ENCODE data around the gene VWA8. TPM values are rescaled to one million over a fixed set of nuclear protein-coding genes. Genes with fewer than 3 reads are reported as not detected.

Gene VWA8
- total and polyA plus RNA-seq, 2 of the 13 experiments (the other 11 are each of a cell fraction or from before 2014, with no cell fraction given), result 9.1 to 17.3 TPM

DNA sequence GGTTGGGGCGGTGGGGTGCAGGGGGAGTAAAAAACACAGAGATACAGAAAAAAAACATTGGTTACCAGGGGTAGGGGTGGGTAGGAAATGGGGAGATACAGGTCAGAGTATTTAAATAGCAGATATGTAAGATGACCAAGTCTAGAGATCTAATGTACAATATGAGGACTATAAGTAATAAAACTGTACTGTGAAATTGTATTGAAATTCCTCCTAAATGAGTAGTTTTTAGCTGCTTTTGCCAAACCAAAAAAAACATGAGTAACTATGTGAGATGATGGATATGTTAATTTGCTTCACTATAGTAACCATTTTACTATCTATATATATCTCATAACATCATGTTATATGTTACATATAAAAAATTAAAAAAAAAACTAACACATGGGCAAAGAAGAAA, 29.6 kb downstream of the VWA8 start:
- Histone ChIP-seq H3K36me3 (replicated peaks in 1 of 2; ENCODE audit: control insufficient read depth in 1 of 2, insufficient read depth in 2 of 2, low read length in 2 of 2) (no peaks in the 10 kb centered on the region; a peak in 1 of 5 replicates), H3K9me3 (ENCODE audit: low read length) (no peaks in the 10 kb centered on the region; the same call in 1 of the 2 replicates), H3K27ac (ENCODE audit: extremely low read length, insufficient read depth, low read length) (no peak overlapping the region), H3K9ac (ENCODE audit: insufficient read depth, low read depth, low read length) (no peak overlapping the region), H4K20me1 (ENCODE audit: insufficient read depth, low read length) (no peaks in the 10 kb centered on the region), H2AFZ (ENCODE audit: low read length) (no peak overlapping the region), H3K4me2 (ENCODE audit: low read depth, low read length) (no peak overlapping the region), H3K4me1 (ENCODE audit: insufficient read depth, low read length) (peaks cover 19% of the 10 kb centered on the region), H3K4me3 (replicated peaks in 1 of 3; ENCODE audit: insufficient read depth in 1 of 3, low read depth in 2 of 3, low read length in 3 of 3) (no peak overlapping the region), H3K27me3 (ENCODE audit: control insufficient read depth in 1 of 2, insufficient read depth in 2 of 2, low read length in 2 of 2) (no peaks in the 10 kb centered on the region), H3K79me2 (ENCODE audit: insufficient read depth, low read length) (peaks cover 3% of the 10 kb centered on the region)
- POLR2A ChIA-PET, result no interaction called here
- ATAC-seq, result no peak
- 95% methylated on average over 1 of the region's 1 CpG for WGBS (ENCODE audit: low lambda C conversion rate)
- in situ Hi-C loops (cut with HindIII; ENCODE audit: extremely low pct_ligation_motif_present, low pct_unique_long_range_greater_than_20kb), result no loop called here
- TF ChIP-seq ZBTB8A (CRISPR knock-in tag; IDR thresholded peaks at IDR 0.05; ENCODE audit: borderline replicate concordance, low read depth) (no peak), ZBTB3 (CRISPR knock-in tag; IDR thresholded peaks at IDR 0.05; ENCODE audit: borderline replicate concordance, low read depth) (no peak), HNRNPUL1 (IDR thresholded peaks at IDR 0.05; ENCODE audit: low read depth, low read length) (no peak), DNMT1 (CRISPR knock-in tag; IDR thresholded peaks at IDR 0.05) (no peak)
- TF ChIP-seq, protein P1, sequence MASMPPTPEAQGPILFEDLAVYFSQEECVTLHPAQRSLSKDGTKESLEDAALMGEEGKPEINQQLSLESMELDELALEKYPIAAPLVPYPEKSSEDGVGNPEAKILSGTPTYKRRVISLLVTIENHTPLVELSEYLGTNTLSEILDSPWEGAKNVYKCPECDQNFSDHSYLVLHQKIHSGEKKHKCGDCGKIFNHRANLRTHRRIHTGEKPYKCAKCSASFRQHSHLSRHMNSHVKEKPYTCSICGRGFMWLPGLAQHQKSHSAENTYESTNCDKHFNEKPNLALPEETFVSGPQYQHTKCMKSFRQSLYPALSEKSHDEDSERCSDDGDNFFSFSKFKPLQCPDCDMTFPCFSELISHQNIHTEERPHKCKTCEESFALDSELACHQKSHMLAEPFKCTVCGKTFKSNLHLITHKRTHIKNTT (CRISPR knock-in tag; IDR thresholded peaks at IDR 0.05), result no peak
- DNase-seq (ENCODE audit: low spot score), result no peak
- intact Hi-C loops (cut with micrococcal nuclease; ENCODE audit: unreplicated experiment), result no loop called here
- CTCF ChIA-PET (ENCODE audit: low intra/inter-chr PET ratio, low total read pairs), result no interaction called here
- no TSS peak for BruUV-seq (replicated peaks)
- no peak for FAIRE-seq

GRCh38 chr13:41930154-41930553, 30.8 kb downstream of the VWA8 start:
- no TSS peak for BruUV-seq (replicated peaks)
- CTCF ChIA-PET (ENCODE audit: low intra/inter-chr PET ratio, low total read pairs), result no interaction called here
- Histone ChIP-seq H3K79me2 (ENCODE audit: insufficient read depth, low read length) (peaks cover 3% of the 10 kb centered on the region), H3K27me3 (ENCODE audit: control insufficient read depth in 1 of 2, insufficient read depth in 2 of 2, low read length in 2 of 2) (no peaks in the 10 kb centered on the region), H3K9me3 (ENCODE audit: low read length) (peaks cover under 1% of the 10 kb centered on the region), H3K27ac (ENCODE audit: extremely low read length, insufficient read depth, low read length) (no peak overlapping the region), H3K9ac (ENCODE audit: insufficient read depth, low read depth, low read length) (no peak overlapping the region), H3K36me3 (replicated peaks in 1 of 2; ENCODE audit: control insufficient read depth in 1 of 2, insufficient read depth in 2 of 2, low read length in 2 of 2) (no peaks in the 10 kb centered on the region; a peak in 1 of 5 replicates), H3K4me2 (ENCODE audit: low read depth, low read length) (no peak overlapping the region), H3K4me3 (replicated peaks in 1 of 3; ENCODE audit: insufficient read depth in 1 of 3, low read depth in 2 of 3, low read length in 3 of 3) (no peak overlapping the region), H3K4me1 (ENCODE audit: insufficient read depth, low read length) (peaks cover 18% of the 10 kb centered on the region), H2AFZ (ENCODE audit: low read length) (no peak overlapping the region), H4K20me1 (ENCODE audit: insufficient read depth, low read length) (no peaks in the 10 kb centered on the region)
- DNase-seq (ENCODE audit: low spot score), result no peak
- intact Hi-C loops (cut with micrococcal nuclease; ENCODE audit: unreplicated experiment) (no loop called here), in situ Hi-C loops (cut with HindIII; ENCODE audit: extremely low pct_ligation_motif_present, low pct_unique_long_range_greater_than_20kb) (no loop called here)
- WGBS (ENCODE audit: low lambda C conversion rate), result 96% methylated on average over 5 of the region's 5 CpGs
- POLR2A ChIA-PET, result no interaction called here
- TF ChIP-seq MAFK (conservative IDR thresholded peaks at IDR 0.05 in 1 of 2, IDR thresholded peaks at IDR 0.05 in 1 of 2; ENCODE audit: low read length in 2 of 2) (peak; percentile 56 to 78), SRF (IDR thresholded peaks at IDR 0.05; ENCODE audit: low read depth, low read length) (no peak), CTCF (CRISPR knock-in tag; IDR thresholded peaks at IDR 0.05) (no peak), RFXAP (CRISPR knock-in tag; IDR thresholded peaks at IDR 0.05; ENCODE audit: borderline replicate concordance) (no peak), SYNCRIP (IDR thresholded peaks at IDR 0.05; ENCODE audit: insufficient read depth, low read depth, low read length) (no peak), ISX (CRISPR knock-in tag; conservative IDR thresholded peaks at IDR 0.05) (no peak), NFE2L2 (IDR thresholded peaks at IDR 0.05; ENCODE audit: low read length) (peak; percentile 68), RORA (CRISPR knock-in tag; IDR thresholded peaks at IDR 0.05) (no peak), ZNF550 (CRISPR knock-in tag; IDR thresholded peaks at IDR 0.05; ENCODE audit: borderline replicate concordance) (no peak), MAFF (IDR thresholded peaks at IDR 0.05; ENCODE audit: low read depth, low read length) (0 out of 2 replicates have a peak, but pooled peaks have one; percentile 27), SMAD3 (CRISPR knock-in tag; IDR thresholded peaks at IDR 0.05) (no peak), SRY (CRISPR knock-in tag; IDR thresholded peaks at IDR 0.05) (no peak)
- ATAC-seq, result no peak
- FAIRE-seq, result no peak
